T-helper 2 cell treated with Interferon-gamma antibody and Interleukin-4, amounts not matched to agents 100 ng/mL and 5 ng/mL, for 36 hours (primary cell): Measurements from ENCODE around the gene BCKDHB. TPM values are rescaled to one million over a fixed set of nuclear protein-coding genes. Genes with fewer than 3 reads are reported as not detected.

Source experiments
- intact Hi-C: fragments of 100-400 bp; cut with micrococcal nuclease; formaldehyde crosslinking; loops from one replicate; pipeline ENCODE4 v1.15.1; 2023
- total RNA-seq: library from RNA; stranded (reverse); gene quantifications from 2 replicates; pipeline ENCODE4 v1.2.3, GENCODE V29; 2022

Gene BCKDHB
- total RNA-seq, 1 donor from 2014 or later = 17.1 TPM

DNA sequence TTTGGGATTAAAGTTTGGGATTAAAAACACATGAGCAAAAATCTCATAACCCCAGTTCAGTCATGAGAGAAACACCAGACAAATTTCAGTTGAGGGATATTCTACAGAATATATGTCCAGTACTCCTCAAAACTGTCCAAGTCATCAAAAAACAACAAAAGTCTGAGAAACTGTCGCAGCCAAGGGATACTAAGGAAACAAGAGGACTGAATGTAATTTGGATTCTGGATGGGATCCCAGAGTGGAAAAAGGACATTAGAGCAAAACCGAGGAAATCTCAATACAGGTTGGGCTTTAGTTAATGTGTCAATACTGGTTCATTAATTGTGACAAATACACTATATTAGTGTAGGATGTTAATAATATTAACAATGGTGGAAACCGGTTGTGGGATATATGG, 219.3 kb downstream of the BCKDHB start:
- intact Hi-C loops = no loop called here

DNA sequence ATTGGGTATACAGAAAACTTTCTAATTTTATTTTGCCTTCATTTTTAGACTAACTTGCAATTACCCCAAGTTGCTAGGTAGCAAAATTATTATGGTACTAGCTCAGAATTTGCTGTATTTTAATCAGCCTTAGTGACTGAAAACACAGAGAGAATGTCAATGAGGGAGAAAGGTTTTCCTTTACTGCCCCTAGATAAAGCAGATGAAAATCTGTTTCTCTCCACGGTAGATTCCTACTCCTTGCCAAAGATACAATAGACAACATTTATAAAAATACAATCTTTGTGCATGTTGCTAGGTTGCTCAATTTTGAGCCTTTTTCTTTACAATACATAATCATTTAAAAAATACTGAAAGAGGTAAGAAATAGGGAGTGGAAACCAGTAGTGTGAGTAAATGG, 222.2 kb downstream of the BCKDHB start:
- intact Hi-C loops = no loop called here

DNA sequence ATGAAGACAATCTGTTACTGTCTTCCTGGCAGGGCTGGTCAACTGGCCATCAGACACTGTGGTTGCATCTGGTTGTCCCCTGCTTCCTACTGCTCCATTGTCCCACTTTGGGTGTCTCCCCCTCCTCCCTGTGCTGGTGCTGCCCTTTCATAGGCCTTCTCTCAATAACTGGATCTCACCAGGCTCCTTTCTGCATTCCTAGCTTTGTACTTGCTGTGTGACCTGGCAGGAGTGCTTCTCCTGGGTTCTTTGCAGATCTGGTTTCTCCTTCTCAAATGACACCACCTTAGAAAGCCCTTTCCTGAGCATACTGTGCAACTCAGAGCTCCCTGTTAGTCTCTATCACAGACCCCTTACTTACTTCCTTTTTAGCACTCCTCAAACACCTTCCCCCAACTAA, 223.0 kb downstream of the BCKDHB start:
- intact Hi-C loops = no loop called here

DNA sequence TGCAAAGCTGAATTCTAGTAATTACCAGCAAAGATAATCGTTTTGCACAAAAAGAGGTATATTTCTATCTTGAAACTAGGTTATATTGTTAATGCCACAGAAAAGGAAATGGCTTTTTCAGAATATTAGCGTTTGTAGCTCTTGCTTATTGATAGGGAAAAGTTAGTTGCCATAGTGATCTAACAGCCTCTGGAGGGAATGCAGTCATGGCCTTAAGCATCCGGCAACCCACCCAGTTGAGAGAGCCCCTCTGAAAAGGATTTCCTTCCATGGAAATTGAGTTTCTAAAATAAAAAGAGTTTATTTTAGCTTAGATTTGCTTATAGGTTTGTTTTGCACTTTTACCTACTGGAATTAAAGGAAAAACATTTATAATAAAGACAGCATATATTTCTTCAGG, 224.5 kb downstream of the BCKDHB start:
- intact Hi-C loops = loop anchor here (10.0 kb wide), 1 partner anchor 116 kb away; no protein-coding TSS in a partner anchor

DNA sequence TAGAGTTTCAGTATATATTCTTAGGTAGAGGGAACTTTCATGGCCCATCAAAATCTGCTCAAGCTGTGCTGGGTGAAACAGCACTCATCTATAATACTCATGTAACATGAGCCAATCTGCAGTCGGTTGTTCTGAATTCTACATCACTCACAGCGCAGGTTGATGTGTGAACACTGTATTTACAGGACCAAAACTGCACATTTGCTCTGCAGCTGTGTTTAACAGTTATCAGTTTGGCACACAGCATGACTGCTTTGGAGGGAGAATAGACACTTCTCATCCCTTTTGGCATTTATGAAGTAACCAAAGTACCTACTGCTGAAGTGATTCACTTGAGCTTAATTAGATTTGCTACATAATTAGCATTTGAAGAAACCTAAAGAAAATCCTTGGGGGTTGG, 225.1 kb downstream of the BCKDHB start:
- intact Hi-C loops = loop anchor here (10.0 kb wide), 1 partner anchor 117 kb away; no protein-coding TSS in a partner anchor

DNA sequence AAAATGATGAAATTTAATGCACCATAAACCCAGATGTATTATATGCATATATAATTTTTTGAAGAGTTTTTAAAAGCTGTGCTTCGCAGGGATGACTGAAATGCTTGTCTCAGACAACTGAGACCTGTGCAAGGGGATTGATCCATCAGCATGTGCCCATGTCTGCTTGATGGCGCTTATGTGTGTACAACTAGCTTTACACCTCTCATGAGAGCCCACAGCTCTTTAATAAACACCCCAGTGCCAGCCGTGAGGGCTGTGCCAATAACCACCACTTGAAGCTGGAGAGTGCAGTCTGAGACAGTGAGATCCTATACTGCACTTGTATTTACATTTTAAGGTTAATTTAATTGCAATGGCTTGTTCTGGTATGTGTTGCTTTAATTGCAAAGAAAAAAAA, 225.5 kb downstream of the BCKDHB start:
- intact Hi-C loops = loop anchor here (10.0 kb wide), 1 partner anchor 117 kb away; no protein-coding TSS in a partner anchor

DNA sequence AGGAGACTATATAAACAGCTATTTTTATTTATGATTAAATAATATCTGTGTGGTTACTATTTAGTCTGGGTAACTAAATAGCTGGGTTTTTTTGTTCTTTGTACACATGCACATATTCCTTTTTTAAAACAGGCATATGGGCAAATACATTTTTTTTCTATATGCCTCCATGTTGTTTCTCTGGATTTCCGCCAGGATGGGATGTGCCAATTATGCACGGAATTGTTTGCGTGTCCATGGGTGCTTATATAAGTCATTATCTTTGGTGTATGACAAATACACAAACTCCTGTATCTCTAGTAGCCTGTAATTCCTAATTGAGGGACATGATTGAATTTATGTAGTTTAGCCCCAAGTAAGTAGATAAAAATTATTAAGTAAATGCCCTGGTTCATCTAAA, 226.9 kb downstream of the BCKDHB start:
- intact Hi-C loops = loop anchor here (10.0 kb wide), 1 partner anchor 119 kb away; no protein-coding TSS in a partner anchor

DNA sequence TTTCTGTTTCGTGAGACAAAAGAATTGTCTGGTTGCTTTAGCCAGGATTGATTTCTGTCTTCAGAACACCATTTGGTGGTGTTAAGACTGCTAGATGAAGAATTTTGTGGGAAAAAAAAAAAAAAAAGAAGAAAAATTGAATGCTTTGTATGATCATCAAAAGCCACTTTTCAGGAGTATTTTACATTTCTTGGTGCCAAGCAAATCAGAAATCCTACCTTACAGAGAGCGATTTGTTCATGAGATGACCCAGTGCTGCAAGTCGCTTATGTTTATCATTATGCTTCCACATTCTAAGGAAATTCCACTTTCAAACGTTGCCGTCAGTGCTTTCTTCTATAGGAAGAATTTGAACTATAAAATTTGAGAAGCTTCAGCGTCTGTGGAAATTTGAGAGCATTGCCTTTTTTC, 228.7 kb downstream of the BCKDHB start:
- intact Hi-C loops = loop anchor here (10.0 kb wide), 1 partner anchor 120 kb away; no protein-coding TSS in a partner anchor

DNA sequence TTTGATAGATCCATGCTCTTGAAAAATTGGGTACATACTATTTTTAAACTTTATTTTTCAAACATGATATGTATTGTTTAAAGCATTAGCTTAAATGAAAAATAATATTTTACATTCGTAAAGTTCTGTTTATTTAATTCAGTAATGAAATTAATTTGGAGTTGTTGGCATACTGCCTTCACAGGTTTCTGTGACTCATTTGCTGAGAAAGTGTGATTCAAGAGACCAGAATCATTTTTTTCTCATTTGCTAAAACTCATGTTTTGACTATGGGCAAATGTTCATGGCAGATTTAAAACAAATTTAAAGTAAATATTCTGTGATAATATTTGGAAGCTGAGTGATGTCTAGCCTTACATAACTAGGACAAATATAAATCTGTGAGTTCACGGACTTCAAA, 230.4 kb downstream of the BCKDHB start:
- intact Hi-C loops = loop anchor here (10.0 kb wide), 1 partner anchor 122 kb away; no protein-coding TSS in a partner anchor

DNA sequence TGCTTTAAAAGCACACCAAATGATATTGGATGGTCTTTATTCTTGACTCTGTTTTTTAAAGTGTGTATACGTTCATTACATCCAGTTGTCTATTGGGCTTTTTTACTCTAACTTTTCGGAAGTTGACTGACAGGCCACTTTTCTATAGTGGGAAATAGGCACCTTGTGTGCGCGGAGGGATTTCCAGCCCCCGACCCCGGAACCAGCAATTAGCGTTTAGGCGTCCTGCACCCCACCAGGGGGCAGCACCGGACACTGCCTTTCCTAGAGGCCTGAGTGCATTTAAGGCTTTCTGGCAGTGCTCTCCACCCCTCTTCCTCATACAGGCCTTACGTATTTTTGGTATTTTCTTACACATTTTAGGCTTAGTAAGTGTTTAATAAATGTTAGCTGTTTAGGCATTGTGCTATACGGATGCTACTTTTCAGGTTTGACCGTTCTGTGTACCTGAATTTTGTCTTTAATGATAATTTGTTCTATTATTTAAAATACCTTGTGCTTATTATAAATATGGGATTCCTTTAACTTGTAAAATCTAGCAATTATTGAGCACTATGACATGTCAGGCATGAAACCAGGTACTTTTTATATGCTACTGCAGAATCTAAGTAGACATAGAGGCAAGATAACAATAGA, 231.8 kb downstream of the BCKDHB start:
- intact Hi-C loops = loop anchor here (10.0 kb wide), 1 partner anchor 124 kb away; no protein-coding TSS in a partner anchor

DNA sequence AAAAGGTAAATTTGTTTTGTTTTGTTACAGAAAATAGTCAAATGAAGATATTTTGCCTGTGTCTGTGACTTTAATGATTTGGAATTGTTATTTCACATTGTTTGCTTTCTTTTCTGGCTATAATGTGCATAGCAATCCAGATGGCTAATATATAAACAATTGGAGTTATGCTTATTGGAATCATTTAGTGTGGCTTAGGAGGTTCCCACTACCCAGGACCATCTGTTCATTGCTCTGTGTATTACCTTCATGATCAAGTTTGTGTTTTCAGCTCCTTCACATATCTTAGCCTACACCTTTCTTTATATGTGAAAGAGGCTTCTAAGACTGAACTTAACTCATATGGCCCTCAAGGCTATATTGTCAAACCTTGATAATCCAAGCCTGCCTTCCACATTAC, 232.9 kb downstream of the BCKDHB start:
- intact Hi-C loops = loop anchor here (10.0 kb wide), 1 partner anchor 125 kb away; no protein-coding TSS in a partner anchor

DNA sequence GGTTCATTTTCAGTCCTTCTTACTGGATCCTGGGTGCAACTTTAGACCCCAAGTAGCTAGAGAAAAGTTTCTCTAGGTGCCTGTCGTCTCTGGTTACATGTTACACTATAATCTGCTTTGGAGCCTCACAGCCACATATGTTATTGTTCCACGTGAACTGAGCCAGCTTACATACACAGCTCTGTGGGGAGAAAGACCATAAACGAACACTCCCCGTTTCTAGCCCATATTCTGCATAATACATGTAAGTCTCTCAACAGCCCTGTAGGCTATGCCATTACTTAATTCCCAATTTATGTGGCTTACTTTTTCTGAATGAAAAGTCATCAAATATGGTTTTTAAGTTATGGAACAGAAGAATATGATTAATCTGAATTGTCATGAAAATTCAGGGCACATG, 233.8 kb downstream of the BCKDHB start:
- intact Hi-C loops = no loop called here

DNA sequence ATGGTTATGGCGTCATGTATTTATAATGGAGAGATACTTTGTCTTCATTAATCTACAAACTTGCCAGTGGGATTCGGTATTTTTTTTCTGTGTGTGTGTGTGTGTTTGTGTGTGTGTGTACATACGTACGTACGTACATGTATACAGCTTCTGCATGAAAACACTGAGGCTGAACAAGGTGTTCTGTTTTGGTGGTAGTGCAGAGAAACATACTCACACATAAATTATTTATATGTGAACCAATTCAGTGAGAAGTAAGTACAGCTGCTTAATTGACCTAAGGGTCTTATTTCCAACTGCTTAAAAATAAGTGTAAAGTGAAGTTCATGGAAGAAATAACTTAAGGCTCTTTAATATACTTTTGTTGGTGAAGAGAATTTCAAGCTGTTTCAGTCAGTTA, 234.2 kb downstream of the BCKDHB start:
- intact Hi-C loops = no loop called here

DNA sequence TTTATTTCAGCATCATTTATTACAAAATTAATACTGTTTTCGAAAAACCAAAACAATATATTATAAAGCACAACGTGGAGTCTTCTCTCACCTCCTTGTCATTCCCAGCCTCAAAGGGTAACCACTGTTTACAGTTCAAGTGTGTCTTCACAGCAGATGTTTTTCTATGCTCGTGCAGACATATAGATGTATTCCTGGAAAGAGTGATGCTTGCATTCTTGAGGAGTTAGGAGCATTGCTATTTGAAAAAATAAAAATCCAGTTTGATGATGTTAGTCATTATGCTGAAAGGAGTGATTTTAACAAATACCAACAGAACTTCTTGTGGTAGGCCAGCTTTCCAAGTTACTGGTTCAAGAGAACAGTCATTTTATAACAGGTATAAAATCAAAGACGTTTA, 234.9 kb downstream of the BCKDHB start:
- intact Hi-C loops = no loop called here

DNA sequence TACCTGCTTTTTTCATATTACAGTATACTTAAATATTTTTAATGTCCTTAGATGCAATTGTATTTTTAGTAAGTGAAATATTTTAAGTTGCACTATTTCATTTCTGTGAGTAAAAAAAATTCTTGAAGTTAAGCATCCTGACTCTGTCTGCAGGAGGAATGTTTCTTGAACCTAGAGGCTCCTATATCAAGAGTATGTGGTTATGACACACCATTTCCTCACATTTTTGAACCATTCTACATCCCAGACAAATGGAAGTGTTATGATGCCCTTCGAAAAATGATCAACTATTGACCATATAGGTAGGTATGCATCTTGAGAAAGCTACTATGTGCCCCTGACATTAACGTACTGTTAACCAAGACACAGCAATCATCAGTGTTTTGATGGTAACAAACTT, 237.0 kb downstream of the BCKDHB start:
- intact Hi-C loops = no loop called here

DNA sequence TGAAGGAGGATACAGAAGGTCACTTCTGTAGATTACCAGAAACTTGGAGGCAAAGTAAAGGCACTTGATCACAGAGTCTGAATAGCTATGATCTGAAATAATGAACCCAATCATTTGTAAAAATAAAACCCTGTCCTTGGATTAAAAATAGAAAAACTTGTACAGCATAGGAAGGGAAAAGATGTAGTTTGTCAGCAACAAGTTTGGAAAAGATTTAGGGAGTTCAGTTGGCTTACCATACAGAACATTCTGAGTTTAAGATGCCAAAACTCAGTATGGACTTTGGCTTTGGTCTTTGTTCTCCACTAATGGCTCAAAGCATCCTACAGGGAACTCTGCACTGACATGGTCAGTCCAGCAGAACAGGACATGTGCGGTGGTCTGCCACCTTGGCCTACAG, 240.6 kb downstream of the BCKDHB start:
- intact Hi-C loops = no loop called here

DNA sequence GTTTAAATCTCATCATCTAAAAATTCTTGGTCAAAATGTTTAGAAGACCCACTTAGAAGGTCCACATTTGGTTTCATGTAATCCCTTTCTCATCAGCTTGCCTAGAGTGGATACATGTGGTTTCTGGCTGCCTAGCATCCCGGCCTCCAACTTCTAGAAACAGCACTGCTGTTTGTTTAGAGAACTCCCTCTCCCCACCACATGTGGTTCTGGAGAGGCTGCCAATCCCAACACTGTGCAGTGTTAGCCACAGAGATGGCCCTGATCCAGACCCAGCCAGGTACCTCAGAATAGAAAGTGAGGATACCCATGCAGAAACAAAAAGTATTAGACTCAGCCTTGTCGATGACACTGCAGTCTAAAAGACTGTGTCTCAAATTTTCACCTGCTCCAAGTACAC, 241.8 kb downstream of the BCKDHB start:
- intact Hi-C loops = no loop called here

DNA sequence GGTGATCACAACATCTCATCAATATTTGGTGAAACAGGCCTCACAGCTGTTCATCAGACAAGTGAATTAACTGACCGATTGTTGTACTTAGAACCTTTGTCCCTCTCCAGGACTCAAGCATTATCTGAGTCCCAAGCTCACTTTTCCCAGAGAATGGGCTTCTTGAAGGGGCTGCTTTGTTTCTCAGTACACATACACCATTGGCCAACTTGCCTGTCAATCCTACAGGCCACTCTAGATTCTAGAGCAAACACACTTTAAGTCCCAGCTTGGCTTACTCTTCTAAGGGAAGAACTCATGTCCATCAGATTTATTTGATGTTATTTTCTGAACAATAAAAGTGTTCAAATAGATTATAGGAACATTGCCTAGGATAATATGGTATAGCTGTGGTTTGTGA, 249.5 kb downstream of the BCKDHB start:
- intact Hi-C loops = no loop called here

DNA sequence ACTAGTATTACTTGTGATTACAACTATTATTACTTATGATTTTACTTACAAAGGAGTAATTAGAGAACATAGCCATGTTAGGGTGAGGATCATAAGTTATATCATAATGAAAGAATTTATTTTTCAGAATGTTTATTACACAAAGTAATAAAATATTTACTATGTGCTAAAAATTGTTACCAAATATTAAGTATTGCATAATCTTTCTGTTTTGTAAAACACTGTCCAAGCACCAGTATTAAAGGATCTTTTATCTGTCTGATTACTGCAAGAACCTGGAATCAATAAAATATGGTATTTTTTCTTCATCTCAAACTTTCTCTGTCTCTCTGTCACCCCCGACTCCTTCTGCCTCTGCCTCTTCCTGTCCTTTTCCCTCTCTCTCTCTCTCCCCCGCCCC, 250.1 kb downstream of the BCKDHB start:
- intact Hi-C loops = no loop called here

DNA sequence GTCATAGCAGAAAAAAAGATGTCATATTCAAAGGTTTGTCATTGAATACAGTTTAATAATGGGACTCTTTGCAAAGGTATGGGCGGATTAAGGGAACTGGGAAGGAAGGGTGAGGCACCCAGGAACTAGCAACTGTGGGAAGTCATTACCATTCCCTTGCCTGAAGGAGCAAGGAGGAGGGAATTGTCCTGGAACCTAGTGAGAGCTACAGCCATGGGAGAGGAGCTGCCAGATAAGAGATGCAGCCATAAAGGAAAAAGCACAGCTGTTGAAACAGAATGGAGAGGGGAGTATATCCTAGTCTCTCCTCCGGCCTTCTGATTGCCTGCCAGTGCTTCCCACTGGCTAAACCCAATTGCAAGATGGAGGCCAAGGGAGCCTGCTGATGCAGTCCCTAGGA, 250.6 kb downstream of the BCKDHB start:
- intact Hi-C loops = no loop called here

DNA sequence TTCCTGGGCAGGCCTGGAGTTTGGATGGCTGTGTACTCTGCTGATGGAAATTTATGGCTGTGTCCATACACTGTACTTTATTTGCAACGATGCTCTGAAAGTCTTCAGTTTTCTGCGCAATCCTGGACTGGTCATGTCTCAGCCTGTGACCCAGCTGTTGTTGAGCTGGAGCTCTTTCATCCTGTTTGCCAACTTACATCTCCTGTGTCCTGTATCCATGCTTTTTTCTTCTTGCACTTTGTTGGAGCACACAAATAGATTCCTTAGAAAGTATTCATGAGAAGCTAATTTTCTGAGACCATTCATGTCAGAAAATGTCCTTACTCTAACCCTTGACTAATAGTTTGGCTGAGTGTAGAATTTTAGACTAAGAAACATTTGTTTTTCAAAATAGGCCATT, 251.2 kb downstream of the BCKDHB start:
- intact Hi-C loops = no loop called here

DNA sequence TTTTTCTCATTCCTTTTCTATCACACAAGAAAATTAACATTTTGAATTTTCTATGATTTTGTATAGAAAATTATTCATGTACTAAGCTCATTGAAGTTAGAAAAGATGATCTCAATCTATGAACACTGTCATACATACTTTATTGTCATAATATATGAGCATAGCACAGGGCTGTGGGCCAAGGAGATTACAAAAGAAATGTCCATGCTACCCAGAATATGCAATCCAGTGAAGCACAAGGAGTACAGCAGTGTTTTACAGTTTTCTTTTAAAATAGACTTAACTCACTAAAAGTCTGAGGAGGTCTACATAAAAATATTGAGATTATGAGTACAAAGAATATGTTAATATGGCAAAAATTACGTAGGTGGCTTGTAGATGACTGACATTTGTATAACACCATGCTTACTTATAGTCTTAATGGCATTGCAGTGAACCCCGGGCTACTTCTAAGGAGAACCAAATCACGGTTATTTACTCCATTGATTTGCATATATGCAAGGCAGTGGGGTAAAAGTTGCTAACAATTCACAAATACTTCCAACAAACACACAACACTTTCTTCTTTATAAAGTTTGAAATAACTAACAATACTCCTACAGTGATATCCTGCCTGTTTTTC, 257.1 kb downstream of the BCKDHB start:
- intact Hi-C loops = no loop called here

DNA sequence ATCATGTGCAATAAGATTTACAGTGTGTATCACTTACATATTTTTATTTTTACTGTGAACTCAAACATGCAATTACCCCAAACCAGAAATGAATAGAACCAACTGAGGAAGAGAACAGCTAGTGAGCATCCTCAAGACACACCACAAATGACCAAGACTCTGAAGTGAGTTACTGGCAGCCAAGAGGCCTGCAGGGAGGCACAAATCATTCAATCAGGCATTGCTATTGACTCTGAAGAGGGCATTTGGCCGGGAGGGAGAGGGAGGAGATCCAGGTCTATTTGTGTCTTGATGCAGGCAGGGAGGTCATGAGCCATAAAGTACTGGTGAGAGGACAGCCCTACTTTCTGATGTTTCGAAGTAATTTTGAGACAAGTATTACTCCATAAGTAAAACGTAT, 257.7 kb downstream of the BCKDHB start:
- intact Hi-C loops = no loop called here
